Measurements from ENCODE around the gene FHOD3. TPM values are rescaled to one million over a fixed set of nuclear protein-coding genes. Genes with fewer than 3 reads are reported as not detected.

FHOD3 gene
- total and polyA plus RNA-seq, 9 of the 15 experiments (the other 6 are each of a cell fraction or from before 2014, with no cell fraction given) = 0.11 TPM; not detected in 8

GRCh38 chr18:36633961-36634412 lies 336.5 kb downstream of the FHOD3 start:
- Histone ChIP-seq H3K27me3 (ENCODE audit: control insufficient read depth in 2 of 2, insufficient read depth in 2 of 2, low read length in 2 of 2) (peaks cover 0 to 7% of the 10 kb centered on the region in 2 experiments; a peak in 2 of 5 replicates), H3K79me2 (ENCODE audit: control insufficient read depth, insufficient read depth, low read length) (no peaks in the 10 kb centered on the region), H2AFZ (ENCODE audit: low read depth, low read length) (no peak overlapping the region), H3K27ac (ENCODE audit: extremely low read depth, low read depth, low read length) (no peak overlapping the region), H3K36me3 (ENCODE audit: control insufficient read depth, insufficient read depth, low read length) (no peaks in the 10 kb centered on the region), H3K4me1 (replicated peaks in 1 of 2; ENCODE audit: control insufficient read depth in 2 of 2, insufficient read depth in 2 of 2, low read length in 2 of 2) (no peaks in the 10 kb centered on the region), H3K9me3 (replicated peaks; ENCODE audit: control insufficient read depth, insufficient read depth, low read depth, low read length) (no peaks in the 10 kb centered on the region), H3K4me2 (ENCODE audit: insufficient read depth, low read length) (no peak overlapping the region), H3K9me1 (ENCODE audit: control insufficient read depth, insufficient read depth, low read length) (no peaks in the 10 kb centered on the region), H4K20me1 (replicated peaks; ENCODE audit: control insufficient read depth, insufficient read depth, low read length) (no peaks in the 10 kb centered on the region), H3K9ac (ENCODE audit: insufficient read depth in 1 of 2, low read depth in 2 of 2, low read length in 2 of 2) (no peak overlapping the region), H3K4me3 (no peak overlapping the region)
- ChIA-PET CTCF (ENCODE audit: low intra/inter-chr PET ratio) (no interaction called here), POLR2A (no interaction called here)
- intact Hi-C loops (cut with micrococcal nuclease) = no loop called here
- no peak for DNase-seq (ENCODE audit: extremely low read depth in 1 of 4, low spot score in 3 of 4)
- WGBS (ENCODE audit: insufficient coverage, low coverage, missing lambda C conversion rate) = 0% methylated on average over 4 of the region's 4 CpGs
- ATAC-seq = no peak
- no peak for FAIRE-seq
- in situ Hi-C loops (cut with MboI) = no loop called here
- BruUV-seq (replicated peaks) = no TSS peak
- TF ChIP-seq ETV1 (tag; conservative IDR thresholded peaks at IDR 0.05; ENCODE audit: low read depth) (no peak), ZNF785 (CRISPR knock-in tag; IDR thresholded peaks at IDR 0.05) (no peak), ZNF518B (CRISPR knock-in tag; IDR thresholded peaks at IDR 0.05) (no peak), RAD21 (CRISPR knock-in tag; conservative IDR thresholded peaks at IDR 0.05 in 1 of 2, IDR thresholded peaks at IDR 0.05 in 1 of 2) (no peak), USF2 (CRISPR knock-in tag; IDR thresholded peaks at IDR 0.05) (no peak), ATF1 (CRISPR knock-in tag; IDR thresholded peaks at IDR 0.05) (no peak), ATF1 (tag; IDR thresholded peaks at IDR 0.05) (no peak), NR2C2 (CRISPR knock-in tag; IDR thresholded peaks at IDR 0.05) (no peak), NR2C2 (tag; IDR thresholded peaks at IDR 0.05) (no peak), CTCF (IDR thresholded peaks at IDR 0.05 in 2 of 3, conservative IDR thresholded peaks at IDR 0.05 in 1 of 3; ENCODE audit: insufficient read depth in 2 of 3, low read depth in 1 of 3, low read length in 3 of 3) (no peak), ILK (tag; IDR thresholded peaks at IDR 0.05; ENCODE audit: borderline replicate concordance, low read depth) (no peak), ZNF133 (CRISPR knock-in tag; IDR thresholded peaks at IDR 0.05) (no peak), GABPA (tag; conservative IDR thresholded peaks at IDR 0.05; ENCODE audit: low read depth) (no peak), IRF1 (CRISPR knock-in tag; IDR thresholded peaks at IDR 0.05; ENCODE audit: borderline replicate concordance) (no peak), HDAC6 (IDR thresholded peaks at IDR 0.05; ENCODE audit: low read depth, low read length) (no peak), HMGN3 (IDR thresholded peaks at IDR 0.05; ENCODE audit: borderline replicate concordance, extremely low read depth, insufficient read length, low read depth, low read length) (no peak)

Data from K562 (cell line).